H1 (cell line): Measurements from ENCODE around the gene GIPC2. TPM values are rescaled to one million over a fixed set of nuclear protein-coding genes. Genes with fewer than 3 reads are reported as not detected.

Experiments used
- CREB1 ChIP-seq: IDR thresholded peaks from 2 replicates; pipeline ENCODE4 v1.6.1; 2012; ENCODE audit warnings: inconsistent platforms
- JUND ChIP-seq: IDR thresholded peaks from 2 replicates; pipeline ENCODE4 v1.6.1; 2011; ENCODE audit warnings: mild to moderate bottlenecking, improper control_type of control experiment, low read length
- TEAD4 ChIP-seq: IDR thresholded peaks from 2 replicates; pipeline ENCODE4 v1.6.1; 2012; ENCODE audit warnings: low read depth, low read length, inconsistent platforms, mixed read lengths
- polyA plus RNA-seq, 7 experiments: library from polyadenylated mRNA; depleted of rRNA in 3 of 7; stranded (reverse) in 5 of 7; unstranded in 2 of 7; fragments of >200 nt in 5 of 7; fragments of 200-250 nt in 2 of 7; gene quantifications; 1 replicate in 5 of 7; 2 replicates in 1 of 7; 4 replicates in 1 of 7; pipeline versions ENCODE4 v1.2.1 to v1.2.3, GENCODE V29; 2011 to 2013; ENCODE audit warnings: missing spikeins in 2 of 7, mixed read lengths in 2 of 7
- total RNA-seq: library from RNA; stranded (reverse); fragmentation: NEBNext Ultra II Directional; extraction: Animal tissue kit (Norgen Biotek cat#: 25700); gene quantifications from 2 replicates; pipeline ENCODE4 v1.2.1, GENCODE V29; 2021

Gene GIPC2
- total and polyA plus RNA-seq, 2 of the 8 experiments (the other 6 are each of a cell fraction or from before 2014, with no cell fraction given) = 0.29 to 0.69 TPM

DNA sequence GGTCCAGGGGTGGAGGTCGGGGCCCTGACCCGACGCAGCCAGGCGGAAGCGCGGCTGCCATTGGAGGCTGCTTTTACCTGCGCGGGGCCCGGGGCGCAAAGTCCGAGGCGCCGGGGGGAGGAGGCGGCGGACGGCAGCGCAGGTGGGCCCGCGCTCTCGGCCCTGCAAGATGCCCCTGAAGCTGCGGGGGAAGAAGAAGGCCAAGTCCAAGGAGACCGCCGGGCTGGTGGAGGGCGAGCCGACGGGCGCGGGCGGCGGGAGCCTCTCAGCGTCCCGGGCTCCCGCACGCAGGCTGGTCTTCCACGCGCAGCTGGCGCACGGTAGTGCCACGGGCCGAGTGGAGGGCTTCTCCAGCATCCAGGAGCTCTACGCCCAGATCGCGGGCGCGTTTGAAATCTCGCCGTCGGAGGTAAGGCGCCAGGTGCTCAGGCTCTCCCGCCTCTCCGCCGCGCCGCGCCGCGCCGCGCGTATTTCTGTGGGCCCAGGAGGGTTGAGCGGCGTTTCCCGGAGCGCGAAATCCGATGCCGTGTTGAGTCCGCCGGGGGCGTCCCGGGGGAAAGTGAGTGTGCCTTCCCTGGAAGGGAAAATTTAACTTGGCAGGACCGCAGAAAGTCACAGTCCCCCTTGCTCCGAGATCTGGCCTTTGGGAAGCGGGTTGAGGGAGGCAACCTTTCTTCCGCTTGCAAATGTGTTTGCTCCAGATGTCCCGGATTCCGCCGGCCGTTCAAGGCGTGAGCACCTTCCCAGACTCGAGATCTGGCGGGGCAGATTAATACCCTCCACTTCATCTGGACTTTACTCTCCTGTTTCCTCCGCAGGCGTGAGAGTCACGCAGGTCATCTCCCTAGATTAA is at the start of gene GIPC2 (continued):
- TF ChIP-seq CREB1 (no peak), JUND (no peak), TEAD4 (no peak)
